Neural cell (in vitro differentiated cells): Measurements from ENCODE around the gene GLTP. TPM values are rescaled to one million over a fixed set of nuclear protein-coding genes. Genes with fewer than 3 reads are reported as not detected.

Experiments used
- H2AFZ ChIP-seq: fragments of 200-600, 300-800 bp; sonication (generic), shearing (Covaris generic); 2 replicates; pipeline ENCODE4 v1.6.0; 2014; ENCODE audit warnings: low read depth, mild to moderate bottlenecking, antibody characterized with exemption, low read length, moderate library complexity
- H3F3A ChIP-seq: fragments of 200-600 bp; shearing (Covaris generic); 2 replicates; pipeline ENCODE4 v1.6.1; 2016; ENCODE audit warnings: mild to moderate bottlenecking, moderate library complexity, mixed read lengths, antibody characterized with exemption, low read length; ENCODE audit not compliant: insufficient read depth, poor library complexity, severe bottlenecking
- H3K27ac ChIP-seq: fragments of 200-600, 300-800 bp; sonication (generic), shearing (Covaris generic); 2 replicates; pipeline ENCODE4 v1.5.1; 2014; ENCODE audit warnings: mild to moderate bottlenecking, low read length, moderate library complexity
- H3K27me3 ChIP-seq: fragments of 300-800, 200-600 bp; sonication (generic), shearing (Covaris generic); 2 replicates; pipeline ENCODE4 v1.6.0; 2014; ENCODE audit warnings: mild to moderate bottlenecking, low read depth, low read length, moderate library complexity; ENCODE audit not compliant: insufficient read depth
- H3K36me3 ChIP-seq: fragments of 300-800, 200-600 bp; sonication (generic), shearing (Covaris generic); 2 replicates; pipeline ENCODE4 v1.5.1; 2014; ENCODE audit warnings: mild to moderate bottlenecking, antibody characterized with exemption, low read length, moderate library complexity; ENCODE audit not compliant: insufficient read depth
- H3K4me2 ChIP-seq: fragments of 300-800, 200-600 bp; sonication (generic), shearing (Covaris generic); 2 replicates; pipeline ENCODE4 v1.6.0; 2014; ENCODE audit warnings: mild to moderate bottlenecking, low read length
- H3K4me3 ChIP-seq: fragments of 300-800, 200-600 bp; sonication (generic), shearing (Covaris generic); 2 replicates; pipeline ENCODE4 v1.5.1; 2014; ENCODE audit warnings: mild to moderate bottlenecking, low read length, moderate library complexity
- H3K79me2 ChIP-seq: fragments of 200-600 bp; shearing (Covaris generic); replicated peaks from 2 replicates; pipeline ENCODE4 v1.6.0; 2014; ENCODE audit warnings: mild to moderate bottlenecking, low read length, moderate library complexity; ENCODE audit not compliant: insufficient read depth
- H3K9ac ChIP-seq: fragments of 300-800, 200-600 bp; sonication (generic), shearing (Covaris generic); 2 replicates; pipeline ENCODE4 v1.6.1; 2016; ENCODE audit warnings: mild to moderate bottlenecking, low read length, mixed read lengths
- H3K9me2 ChIP-seq: fragments of 200-600 bp; shearing (Covaris generic); 2 replicates; pipeline ENCODE4 v1.6.1; 2016; ENCODE audit warnings: mild to moderate bottlenecking, low read length, mixed read lengths; ENCODE audit not compliant: insufficient read depth
- H3K9me3 ChIP-seq: fragments of 200-600, 300-800 bp; sonication (generic), shearing (Covaris generic); 2 replicates; pipeline ENCODE4 v1.6.1; 2016; ENCODE audit warnings: mild to moderate bottlenecking, mixed run types, low read length, moderate library complexity, mixed read lengths
- H4K20me1 ChIP-seq: fragments of 200-600 bp; shearing (Covaris generic); 2 replicates; pipeline ENCODE4 v1.6.1; 2016; ENCODE audit warnings: mild to moderate bottlenecking, mixed run types; ENCODE audit not compliant: insufficient read depth
- EP300 ChIP-seq: fragments of 450-650 bp; conservative IDR thresholded peaks from 2 replicates; pipeline ENCODE4 v1.6.1; 2014; ENCODE audit warnings: antibody characterized with exemption, mild to moderate bottlenecking, moderate library complexity; ENCODE audit not compliant: poor library complexity, severe bottlenecking
- EZH2 ChIP-seq: fragments of 200-600, 300-800 bp; shearing (Covaris generic), sonication (generic); IDR thresholded peaks from 2 replicates; pipeline ENCODE4 v1.6.1; 2014; ENCODE audit warnings: antibody characterized with exemption, low read length, borderline replicate concordance, mild to moderate bottlenecking; ENCODE audit not compliant: insufficient read depth, poor library complexity, severe bottlenecking
- MXI1 ChIP-seq: fragments of 450-650 bp; conservative IDR thresholded peaks from 2 replicates; pipeline ENCODE4 v1.6.1; 2014; ENCODE audit warnings: antibody characterized with exemption, mild to moderate bottlenecking; ENCODE audit not compliant: poor library complexity, severe bottlenecking
- POLR2AphosphoS5 ChIP-seq: IDR thresholded peaks from 2 replicates; pipeline ENCODE4 v1.6.1; 2012
- RAD21 ChIP-seq: fragments of 450-650 bp; conservative IDR thresholded peaks from 2 replicates; pipeline ENCODE4 v1.6.1; 2014; ENCODE audit warnings: antibody characterized with exemption, mild to moderate bottlenecking, moderate library complexity
- SMC3 ChIP-seq: fragments of 450-650 bp; conservative IDR thresholded peaks from 2 replicates; pipeline ENCODE4 v1.6.1; 2014; ENCODE audit warnings: antibody characterized with exemption, mild to moderate bottlenecking, moderate library complexity; ENCODE audit not compliant: poor library complexity
- TAF1 ChIP-seq: IDR thresholded peaks from 2 replicates; pipeline ENCODE4 v1.6.1; 2012; ENCODE audit warnings: low read depth
- polyA plus RNA-seq: library from polyadenylated mRNA; depleted of rRNA; stranded (reverse); fragments of >200 nt; gene quantifications from 2 replicates; pipeline ENCODE4 v1.2.3, GENCODE V29; 2014
- TF ChIP-seq, protein P1 (sequence below): fragments of 450-650 bp; IDR thresholded peaks from 2 replicates; pipeline ENCODE4 v1.5.1; 2014; ENCODE audit warnings: antibody characterized with exemption, mild to moderate bottlenecking, moderate library complexity; ENCODE audit not compliant: poor library complexity, severe bottlenecking
- TF ChIP-seq, protein P2 (sequence below): IDR thresholded peaks from 2 replicates; pipeline ENCODE4 v1.6.1; 2012; ENCODE audit warnings: borderline replicate concordance

Gene GLTP
- polyA plus RNA-seq, 1 donor from 2014 or later: 25.0 TPM

DNA sequence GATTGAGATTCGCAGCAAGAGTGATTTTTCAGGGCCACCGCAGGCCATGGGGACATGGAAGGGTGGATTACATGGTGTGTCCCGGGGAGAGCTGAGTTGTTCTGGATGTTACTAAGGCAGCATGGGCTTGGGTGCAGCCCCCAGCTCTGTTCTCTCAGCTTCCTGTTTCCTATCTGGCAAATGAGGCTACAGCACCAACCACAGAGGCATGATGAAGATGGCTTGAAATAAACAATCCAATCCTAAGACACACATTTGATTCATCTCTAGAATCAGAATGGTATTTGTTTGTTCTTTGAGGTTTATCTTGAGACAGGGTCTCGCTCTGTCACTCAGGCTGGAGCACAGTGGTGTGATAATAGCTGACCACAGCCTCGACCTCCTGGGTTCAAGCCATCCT is 21.6 kb downstream of the GLTP start:
- no peak overlapping the region for H3K4me3 ChIP-seq
- H4K20me1 ChIP-seq: no peaks in the 10 kb centered on the region
- TF ChIP-seq, protein P1, sequence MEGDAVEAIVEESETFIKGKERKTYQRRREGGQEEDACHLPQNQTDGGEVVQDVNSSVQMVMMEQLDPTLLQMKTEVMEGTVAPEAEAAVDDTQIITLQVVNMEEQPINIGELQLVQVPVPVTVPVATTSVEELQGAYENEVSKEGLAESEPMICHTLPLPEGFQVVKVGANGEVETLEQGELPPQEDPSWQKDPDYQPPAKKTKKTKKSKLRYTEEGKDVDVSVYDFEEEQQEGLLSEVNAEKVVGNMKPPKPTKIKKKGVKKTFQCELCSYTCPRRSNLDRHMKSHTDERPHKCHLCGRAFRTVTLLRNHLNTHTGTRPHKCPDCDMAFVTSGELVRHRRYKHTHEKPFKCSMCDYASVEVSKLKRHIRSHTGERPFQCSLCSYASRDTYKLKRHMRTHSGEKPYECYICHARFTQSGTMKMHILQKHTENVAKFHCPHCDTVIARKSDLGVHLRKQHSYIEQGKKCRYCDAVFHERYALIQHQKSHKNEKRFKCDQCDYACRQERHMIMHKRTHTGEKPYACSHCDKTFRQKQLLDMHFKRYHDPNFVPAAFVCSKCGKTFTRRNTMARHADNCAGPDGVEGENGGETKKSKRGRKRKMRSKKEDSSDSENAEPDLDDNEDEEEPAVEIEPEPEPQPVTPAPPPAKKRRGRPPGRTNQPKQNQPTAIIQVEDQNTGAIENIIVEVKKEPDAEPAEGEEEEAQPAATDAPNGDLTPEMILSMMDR: no peak
- TF ChIP-seq POLR2AphosphoS5 (no peak), MXI1 (no peak), EP300 (no peak), EZH2 (no peak), TAF1 (no peak), SMC3 (no peak), RAD21 (no peak)
- TF ChIP-seq, protein P2, sequence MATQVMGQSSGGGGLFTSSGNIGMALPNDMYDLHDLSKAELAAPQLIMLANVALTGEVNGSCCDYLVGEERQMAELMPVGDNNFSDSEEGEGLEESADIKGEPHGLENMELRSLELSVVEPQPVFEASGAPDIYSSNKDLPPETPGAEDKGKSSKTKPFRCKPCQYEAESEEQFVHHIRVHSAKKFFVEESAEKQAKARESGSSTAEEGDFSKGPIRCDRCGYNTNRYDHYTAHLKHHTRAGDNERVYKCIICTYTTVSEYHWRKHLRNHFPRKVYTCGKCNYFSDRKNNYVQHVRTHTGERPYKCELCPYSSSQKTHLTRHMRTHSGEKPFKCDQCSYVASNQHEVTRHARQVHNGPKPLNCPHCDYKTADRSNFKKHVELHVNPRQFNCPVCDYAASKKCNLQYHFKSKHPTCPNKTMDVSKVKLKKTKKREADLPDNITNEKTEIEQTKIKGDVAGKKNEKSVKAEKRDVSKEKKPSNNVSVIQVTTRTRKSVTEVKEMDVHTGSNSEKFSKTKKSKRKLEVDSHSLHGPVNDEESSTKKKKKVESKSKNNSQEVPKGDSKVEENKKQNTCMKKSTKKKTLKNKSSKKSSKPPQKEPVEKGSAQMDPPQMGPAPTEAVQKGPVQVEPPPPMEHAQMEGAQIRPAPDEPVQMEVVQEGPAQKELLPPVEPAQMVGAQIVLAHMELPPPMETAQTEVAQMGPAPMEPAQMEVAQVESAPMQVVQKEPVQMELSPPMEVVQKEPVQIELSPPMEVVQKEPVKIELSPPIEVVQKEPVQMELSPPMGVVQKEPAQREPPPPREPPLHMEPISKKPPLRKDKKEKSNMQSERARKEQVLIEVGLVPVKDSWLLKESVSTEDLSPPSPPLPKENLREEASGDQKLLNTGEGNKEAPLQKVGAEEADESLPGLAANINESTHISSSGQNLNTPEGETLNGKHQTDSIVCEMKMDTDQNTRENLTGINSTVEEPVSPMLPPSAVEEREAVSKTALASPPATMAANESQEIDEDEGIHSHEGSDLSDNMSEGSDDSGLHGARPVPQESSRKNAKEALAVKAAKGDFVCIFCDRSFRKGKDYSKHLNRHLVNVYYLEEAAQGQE: no peak
- no peaks in the 10 kb centered on the region for H3K27me3 ChIP-seq
- no peaks in the 10 kb centered on the region for H3K79me2 ChIP-seq
- peaks cover 3% of the 10 kb centered on the region for H3K36me3 ChIP-seq
- no peak overlapping the region for H3K9ac ChIP-seq
- H3F3A ChIP-seq: no peaks in the 10 kb centered on the region
- no peaks in the 10 kb centered on the region for H3K9me2 ChIP-seq
- no peak overlapping the region for H2AFZ ChIP-seq
- no peak overlapping the region for H3K4me2 ChIP-seq
- no peak overlapping the region for H3K27ac ChIP-seq
- no peaks in the 10 kb centered on the region for H3K9me3 ChIP-seq

DNA sequence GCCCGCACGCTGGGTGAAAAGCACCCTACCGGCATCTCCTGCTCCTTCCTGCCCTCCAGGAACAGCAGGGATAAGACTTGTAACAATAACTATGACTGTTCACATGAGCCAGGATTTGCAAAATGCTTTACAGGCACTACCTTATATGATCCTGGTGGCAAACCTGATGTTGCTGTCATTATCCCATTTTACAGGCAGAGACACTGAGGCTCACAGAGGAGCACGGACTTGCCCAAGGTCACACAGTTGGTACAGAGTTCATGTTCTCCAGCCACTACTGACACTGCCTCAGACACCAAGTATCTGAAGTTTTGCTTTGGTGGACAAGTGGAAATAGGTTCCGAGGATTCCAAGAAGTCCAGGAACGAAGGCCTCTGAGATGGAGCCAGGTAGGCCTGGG is 22.6 kb downstream of the GLTP start:
- Histone ChIP-seq H3K36me3 (peaks cover 3% of the 10 kb centered on the region), H3K4me2 (no peak overlapping the region), H3F3A (no peaks in the 10 kb centered on the region), H2AFZ (no peak overlapping the region), H3K9ac (no peak overlapping the region), H3K27me3 (no peaks in the 10 kb centered on the region), H3K9me2 (no peaks in the 10 kb centered on the region), H3K4me3 (no peak overlapping the region), H3K9me3 (no peaks in the 10 kb centered on the region), H3K79me2 (no peaks in the 10 kb centered on the region), H3K27ac (no peak overlapping the region), H4K20me1 (no peaks in the 10 kb centered on the region)
- TF ChIP-seq EZH2 (no peak), POLR2AphosphoS5 (no peak), SMC3 (no peak), RAD21 (no peak), EP300 (no peak), MXI1 (no peak)
- TF ChIP-seq, protein P2: no peak
- TF ChIP-seq, protein P1: no peak
